ENCODE measurements around the gene AAK1.

DNA sequence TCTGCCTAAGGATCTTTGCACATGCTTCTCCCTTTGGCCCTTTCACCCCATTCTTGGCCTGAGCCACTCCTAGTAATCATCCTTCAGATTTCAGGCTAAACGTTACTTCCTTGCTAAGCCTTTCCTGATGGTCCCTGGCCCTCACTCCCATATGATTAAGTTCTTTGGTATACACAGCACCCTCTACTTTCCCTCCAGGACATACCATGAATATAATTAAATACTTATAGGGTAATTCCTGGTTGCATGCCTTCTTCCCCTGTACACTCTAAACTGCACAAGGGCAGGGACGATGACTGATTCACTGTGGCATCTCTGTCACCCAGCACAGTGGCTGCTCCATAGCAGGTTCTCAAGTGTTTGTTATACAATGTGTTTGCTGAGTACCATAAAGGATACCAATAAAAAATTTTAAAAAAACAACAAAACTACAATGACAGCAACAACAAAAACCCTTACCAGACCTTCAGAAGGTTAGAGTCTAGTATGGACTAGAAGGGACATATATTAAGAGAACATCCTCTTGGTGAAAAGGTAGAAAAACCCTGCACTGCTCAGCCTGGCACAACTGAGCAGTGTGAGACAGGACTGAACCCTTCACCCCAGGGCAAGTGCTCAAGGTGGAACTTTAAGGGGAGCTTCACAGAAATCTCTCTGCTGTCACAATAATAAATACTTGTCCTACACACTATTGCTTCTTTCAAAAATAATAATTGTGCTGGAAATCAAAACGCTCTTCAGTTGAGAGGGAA, 76.2 kb downstream of the AAK1 start:
- TF ChIP-seq ZNF274 (IDR thresholded peaks at IDR 0.05; ENCODE audit: low read depth, low read length): no peak
- TF ChIP-seq SUZ12 (IDR thresholded peaks at IDR 0.05; ENCODE audit: extremely low read depth, insufficient read depth, insufficient read length): no peak
- no peak for TF ChIP-seq YY1 (IDR thresholded peaks at IDR 0.05; ENCODE audit: insufficient read depth, insufficient read length)

All from NT2/D1 (cell line).